GM19395 (cell line): ENCODE measurements around the gene CCDC8.
"Not testable (repeated sequence)": the region's sequence is repeated elsewhere in the genome, so short reads cannot be mapped to it uniquely, and the experiment has no call there.

Experiments used
- ATAC-seq: cut with Tn5 transposase; IDR thresholded peaks from one replicate; pipeline ENCODE4 v1.9.1; 2021; ENCODE audit warnings: mild to moderate bottlenecking, moderate library complexity; ENCODE audit not compliant: unreplicated experiment

The CCDC8 gene

DNA sequence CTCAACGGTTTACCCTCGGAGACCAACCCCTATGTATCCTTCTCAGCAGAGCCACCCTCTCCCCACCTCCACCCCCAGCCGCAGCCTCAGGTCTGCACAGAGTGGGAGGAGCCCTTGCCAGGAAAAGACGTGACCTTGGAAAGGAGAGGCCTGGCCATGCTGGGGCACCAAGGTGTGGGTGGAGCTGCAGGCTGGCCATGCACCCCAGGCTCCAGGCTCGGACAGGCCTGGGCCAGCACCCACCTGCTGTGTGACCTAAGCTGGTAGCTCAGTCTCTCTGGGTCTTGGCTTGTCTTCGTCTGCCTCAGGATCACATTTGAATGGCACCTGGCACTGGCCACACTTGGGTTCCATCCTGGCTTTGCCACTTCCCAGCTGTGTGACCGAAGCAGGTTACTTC is 29.5 kb downstream of the CCDC8 start:
- ATAC-seq = no peak

- no peak for ATAC-seq
Observed at GRCh38 chr19:46383171-46383815, 30.1 kb downstream of the CCDC8 start.

- no peak for ATAC-seq
Observed at GRCh38 chr19:46381756-46382345, 31.5 kb downstream of the CCDC8 start.

GRCh38 chr19:46381346-46381745 is 32.0 kb downstream of the CCDC8 start:
- no peak for ATAC-seq

DNA sequence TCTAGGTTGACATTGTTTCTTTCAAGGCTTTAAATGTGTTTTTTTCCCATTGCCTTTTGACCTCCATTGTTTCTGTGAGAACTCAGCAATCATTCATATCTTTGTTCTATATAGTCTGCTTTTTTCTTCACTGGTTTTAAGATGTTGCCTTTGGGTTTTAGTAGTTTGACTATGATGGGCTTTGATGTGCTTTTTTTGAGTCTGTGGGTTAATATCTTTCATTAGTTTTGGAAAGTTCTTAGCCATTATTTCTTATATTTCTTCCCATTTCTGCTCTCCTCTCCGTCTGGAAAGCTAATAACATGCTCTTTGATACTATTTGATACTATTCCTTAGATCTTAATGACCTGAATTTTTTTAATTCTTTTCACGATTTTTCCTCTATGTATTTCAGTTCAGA is 32.7 kb downstream of the CCDC8 start:
- ATAC-seq = no peak

GRCh38 chr19:46378268-46378667 is 35.1 kb downstream of the CCDC8 start:
- no peak for ATAC-seq

- no peak for ATAC-seq
Observed at GRCh38 chr19:46376241-46377153, 36.9 kb downstream of the CCDC8 start.

DNA sequence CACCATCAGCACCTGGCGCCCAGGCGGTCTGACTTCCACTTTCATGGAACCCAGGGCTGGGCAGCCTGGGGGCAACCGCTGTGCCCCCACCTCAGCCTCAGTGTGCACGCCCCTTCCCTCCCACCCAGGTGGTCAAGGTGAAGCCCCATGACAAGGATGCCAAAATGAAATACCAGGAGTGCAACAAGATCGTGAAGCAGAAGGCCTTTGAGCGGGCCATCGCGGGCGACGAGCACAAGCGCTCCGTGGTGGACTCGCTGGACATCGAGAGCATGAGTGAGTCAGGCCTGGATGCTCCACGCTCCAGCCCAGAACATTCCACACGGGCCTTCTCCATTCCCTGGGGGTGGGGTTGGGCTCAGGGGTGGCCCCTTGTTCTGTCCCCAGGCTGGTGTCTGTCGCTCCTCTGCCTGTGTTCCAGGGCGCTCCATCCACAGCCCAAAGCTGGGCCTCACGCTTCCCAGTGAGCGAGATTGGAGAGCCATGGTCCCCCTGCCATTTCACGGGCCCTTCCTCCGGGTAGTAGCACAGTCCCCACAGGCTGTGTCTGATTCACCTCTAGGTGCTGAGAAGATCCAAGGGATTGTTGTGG is 37.8 kb downstream of the CCDC8 start:
- ATAC-seq = not testable (repeated sequence)

GRCh38 chr19:46374536-46375475 is 38.6 kb downstream of the CCDC8 start:
- no peak for ATAC-seq

DNA sequence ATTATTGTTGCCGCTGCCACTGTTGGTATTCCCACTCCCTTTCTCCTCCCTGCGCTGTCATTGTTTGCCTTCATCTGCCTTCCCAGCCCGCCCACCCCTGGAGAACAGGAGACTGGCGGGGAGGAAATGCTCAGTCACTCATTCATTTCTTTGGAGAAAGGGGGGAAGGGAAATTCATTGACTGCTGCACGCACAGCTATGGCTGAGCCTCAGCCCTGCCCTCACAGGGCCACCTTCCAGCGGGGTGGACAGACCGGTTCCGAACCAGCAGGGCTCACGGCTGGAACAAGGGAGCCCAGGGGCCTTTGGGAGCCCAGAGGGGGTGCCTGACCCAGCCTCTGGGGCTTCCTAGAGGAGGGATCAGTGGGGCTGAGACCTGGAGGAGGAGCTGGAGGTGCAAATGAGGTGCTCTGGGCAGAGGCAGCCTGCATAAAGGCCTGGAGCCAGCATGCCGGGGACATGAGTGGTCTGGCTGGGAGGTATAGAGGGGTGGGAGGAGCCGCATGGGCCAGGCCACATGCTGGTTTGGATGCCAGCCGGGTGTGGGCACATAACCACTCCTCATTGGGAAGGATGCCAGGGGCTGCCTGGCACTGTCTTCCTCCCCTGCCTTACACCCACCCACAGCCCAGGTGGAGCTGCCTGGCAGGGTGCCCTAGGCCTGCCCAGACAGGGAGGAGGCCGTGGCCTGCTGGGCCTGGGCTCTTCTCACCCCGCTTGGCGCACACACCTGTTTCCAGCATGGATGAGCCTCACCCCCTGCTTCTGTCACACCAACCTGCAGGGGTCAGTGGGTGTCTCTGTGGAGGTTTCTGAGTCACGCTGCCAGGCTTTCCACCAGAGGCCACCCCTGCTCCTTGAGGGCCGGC is 39.6 kb downstream of the CCDC8 start:
- no peak for ATAC-seq

GRCh38 chr19:46372901-46373490 is 40.4 kb downstream of the CCDC8 start:
- no peak for ATAC-seq

DNA sequence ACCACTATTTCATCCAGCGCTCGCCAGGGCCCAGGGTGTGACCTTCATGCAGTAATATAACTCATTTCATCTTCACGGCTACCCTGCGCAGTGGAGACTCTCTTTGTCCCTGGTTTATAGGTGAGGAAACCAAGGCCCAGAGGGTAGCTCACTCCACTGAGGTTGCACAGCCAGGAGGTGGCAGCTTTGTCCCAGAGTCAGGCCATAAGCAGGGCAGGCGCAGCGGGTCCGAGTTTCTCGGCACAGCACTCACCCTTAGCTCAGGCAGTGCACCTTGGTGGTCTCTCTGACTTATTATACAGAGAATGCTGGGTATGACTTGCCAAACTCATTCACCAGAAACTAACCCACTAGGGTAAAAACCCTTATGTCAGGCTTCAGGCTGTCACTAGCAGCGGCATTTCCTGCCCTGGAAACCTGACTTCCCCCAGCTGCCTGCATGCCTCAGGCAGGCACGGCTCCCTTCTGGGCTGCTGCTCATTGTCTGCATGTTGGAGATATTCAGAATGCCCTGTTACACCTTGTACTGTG is 41.9 kb downstream of the CCDC8 start:
- no peak for ATAC-seq

- ATAC-seq = no peak
Observed at GRCh38 chr19:46369817-46370216, 43.5 kb downstream of the CCDC8 start.

DNA sequence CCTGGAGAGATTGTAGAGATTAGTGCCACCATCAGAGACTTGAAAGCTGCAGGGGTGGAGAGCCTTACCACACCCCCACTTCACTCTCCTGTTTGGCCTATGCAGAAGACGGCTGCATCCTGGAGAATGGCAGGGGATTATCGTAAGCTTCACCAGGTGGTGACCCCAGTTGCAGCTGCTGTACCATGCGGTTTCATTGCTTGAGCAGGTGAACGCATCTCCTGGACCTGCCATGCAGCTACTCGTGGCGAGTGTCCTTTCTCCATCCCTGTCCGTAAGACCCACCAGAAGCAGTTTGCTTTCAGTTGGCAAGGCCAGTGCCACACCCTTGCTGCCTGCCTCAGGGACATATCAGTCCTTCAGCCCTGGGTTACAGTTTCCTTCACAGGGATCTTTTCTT is 45.2 kb downstream of the CCDC8 start:
- no peak for ATAC-seq

- no peak for ATAC-seq
Observed at GRCh38 chr19:46367426-46367825, 45.9 kb downstream of the CCDC8 start.

DNA sequence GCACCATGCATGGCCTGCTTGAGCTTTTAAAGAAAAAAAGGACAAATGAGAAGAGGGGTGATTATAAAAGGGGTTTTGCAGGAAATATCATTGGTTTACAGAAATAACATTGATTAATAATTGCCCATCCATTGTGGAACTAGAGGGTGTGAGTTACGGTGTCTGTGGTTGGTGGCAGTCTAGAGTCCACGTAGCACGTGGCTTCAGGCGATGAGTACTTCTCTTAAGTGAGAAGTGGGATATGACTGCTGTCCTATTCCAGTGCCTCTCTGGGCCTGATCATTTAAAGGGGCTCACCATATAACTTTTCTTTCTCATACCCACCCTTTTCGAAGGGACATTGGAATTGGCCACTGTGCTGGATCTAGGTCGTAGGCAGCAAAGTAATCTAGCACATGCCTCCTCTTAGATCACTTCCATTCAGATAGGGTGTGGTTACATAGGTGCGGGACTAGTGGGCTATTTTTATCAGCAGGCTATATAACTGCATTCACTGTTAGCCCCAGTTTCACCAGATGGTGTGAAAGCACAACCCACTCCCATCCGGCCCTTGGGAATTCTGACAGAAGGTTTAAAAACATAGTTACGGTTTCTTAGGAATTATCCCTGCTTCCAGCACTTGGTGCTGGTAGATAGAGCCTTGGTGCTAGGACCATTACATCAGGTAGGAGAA is 46.6 kb downstream of the CCDC8 start:
- ATAC-seq = no peak

GRCh38 chr19:46365561-46365960 is 47.8 kb downstream of the CCDC8 start:
- ATAC-seq = no peak

DNA sequence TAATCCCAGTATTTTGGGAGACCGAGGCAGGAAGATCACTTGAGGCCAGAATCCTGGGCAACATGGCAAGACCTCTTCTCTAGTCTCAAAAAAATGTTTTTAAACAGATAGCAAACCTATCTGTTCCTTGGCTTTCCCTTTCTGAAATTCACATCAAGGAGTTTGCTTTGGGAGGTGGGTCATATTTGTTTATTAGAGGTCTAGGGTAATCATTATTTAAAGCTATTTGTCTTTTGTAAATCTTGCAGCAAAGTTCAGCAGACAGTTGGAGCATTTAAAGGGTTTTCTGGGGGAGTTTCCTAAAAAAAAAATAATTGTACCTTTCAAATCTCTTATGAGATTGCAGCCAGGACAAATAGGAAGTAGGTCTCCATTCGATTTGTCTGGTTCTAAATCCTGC is 49.0 kb downstream of the CCDC8 start:
- no peak for ATAC-seq
